Gastrocnemius medialis (tissue), 4 donors: ENCODE measurements around the gene RAB15. TPM values are rescaled to one million over a fixed set of nuclear protein-coding genes. Genes with fewer than 3 reads are reported as not detected.

ENCODE experiments used
- ATAC-seq, 2 donors: fragments of 150-250 bp; one replicate each; pipeline ENCODE4 v1.9.1; 2016
- DNase-seq, 2 donors: peaks; one replicate each; pipeline ENCODE4 v3.0.0-alpha.2; 2019
- H3K27ac ChIP-seq, 4 donors: fragments of 200-600 bp; sonication (generic); 1 replicate in 1 of 4; 2 replicates in 3 of 4; pipeline ENCODE4 v1.5.1; 2016 to 2018; ENCODE audit warnings: mild to moderate bottlenecking in 2 of 4, moderate library complexity in 1 of 4
- H3K27me3 ChIP-seq, 3 donors: fragments of 200-600 bp; sonication (generic) in 2 of 3; 1 replicate in 1 of 3; 2 replicates in 2 of 3; pipeline versions ENCODE4 v1.5.1 to v1.6.0; 2016 to 2019; ENCODE audit warnings: mild to moderate bottlenecking in 1 of 3, moderate library complexity in 1 of 3
- H3K36me3 ChIP-seq, 2 donors: fragments of 200-600 bp; sonication (generic) in 1 of 2; one replicate each; pipeline ENCODE4 v1.5.1; 2017 to 2018
- H3K4me1 ChIP-seq, 2 donors: fragments of 200-600 bp; sonication (generic) in 1 of 2; one replicate each; pipeline ENCODE4 v1.5.1; 2016 to 2017; ENCODE audit warnings: mild to moderate bottlenecking in 2 of 2
- H3K4me3 ChIP-seq, 4 donors: fragments of 200-600 bp; sonication (generic) in 3 of 4; 1 replicate in 1 of 4; 2 replicates in 3 of 4; pipeline ENCODE4 v1.5.1; 2016 to 2019; ENCODE audit warnings: mild to moderate bottlenecking in 2 of 4
- H3K9me3 ChIP-seq, 3 donors: fragments of 200-600 bp; sonication (generic) in 2 of 3; 1 replicate in 1 of 3; 2 replicates in 2 of 3; pipeline ENCODE4 v1.5.1; 2016 to 2019
- POLR2A ChIP-seq, 2 donors: fragments of 450-650 bp; IDR thresholded peaks; one replicate each; pipeline ENCODE4 v1.6.1; 2017; ENCODE audit warnings: antibody characterized with exemption in 2 of 2, mild to moderate bottlenecking in 2 of 2, moderate library complexity in 2 of 2
- in situ Hi-C, 4 donors: fragments of 200-750 bp; cut with MboI; loops; one replicate each; pipeline versions ENCODE4 v1.15.0 to v1.8.0; 2017; ENCODE audit warnings: low sequenced_read_pairs in 4 of 4
- intact Hi-C: fragments of 100-400 bp; cut with DNase I; formaldehyde crosslinking; loops from one replicate; pipeline ENCODE4 v1.15.1; 2023; ENCODE audit warnings: low total_unique reads
- total RNA-seq, 4 donors: library from RNA; depleted of rRNA; stranded (reverse); fragments of >200 nt; gene quantifications; one replicate each; pipeline versions ENCODE4 v1.1.0 to v1.2.3, GENCODE V29; 2016
- TF ChIP-seq, protein P1 (sequence below), 5 experiments: fragments of 450-650 bp in 3 of 5; fragments of 200-600 bp in 2 of 5; sonication (generic) in 2 of 5; IDR thresholded peaks in 4 of 5; conservative IDR thresholded peaks in 1 of 5; 1 replicate in 4 of 5; 2 replicates in 1 of 5; pipeline ENCODE4 v1.5.1; 2016 to 2019; ENCODE audit warnings: antibody characterized with exemption in 5 of 5, mild to moderate bottlenecking in 3 of 5, moderate library complexity in 3 of 5

The RAB15 gene
- total RNA-seq, 4 donors from 2014 or later: 0.51 to 7.3 (median 2.0) TPM

GRCh38 chr14:64987438-64987767 lies 15.3 kb upstream of the RAB15 start:
- no peak for DNase-seq
- no peaks in the 10 kb centered on the region for H3K36me3 ChIP-seq
- peaks cover 11 to 14% of the 10 kb centered on the region in 2 donors for H3K4me1 ChIP-seq
- intact Hi-C loops (loop anchor here (2.0 to 5.0 kb wide), 5 partner anchors 33 to 837 kb away; partner anchors contain the start of gene FUT8), in situ Hi-C loops (loop anchor here in 3 of 4 donors (10.0 to 25.0 kb wide), 5 partner anchors 73 to 850 kb away; partner anchors contain the start of genes CHURC1 (in 1 of the 3) and MAX (in 1 of the 3))
- no peak for ATAC-seq
- H3K9me3 ChIP-seq: no peaks in the 10 kb centered on the region
- H3K27ac ChIP-seq: peak overlapping the region; percentile 86 to 93 (median 92)
- H3K27me3 ChIP-seq: no peaks in the 10 kb centered on the region
- H3K4me3 ChIP-seq: peak overlapping the region; percentile 67 to 85 (median 74)
- TF ChIP-seq, protein P1, sequence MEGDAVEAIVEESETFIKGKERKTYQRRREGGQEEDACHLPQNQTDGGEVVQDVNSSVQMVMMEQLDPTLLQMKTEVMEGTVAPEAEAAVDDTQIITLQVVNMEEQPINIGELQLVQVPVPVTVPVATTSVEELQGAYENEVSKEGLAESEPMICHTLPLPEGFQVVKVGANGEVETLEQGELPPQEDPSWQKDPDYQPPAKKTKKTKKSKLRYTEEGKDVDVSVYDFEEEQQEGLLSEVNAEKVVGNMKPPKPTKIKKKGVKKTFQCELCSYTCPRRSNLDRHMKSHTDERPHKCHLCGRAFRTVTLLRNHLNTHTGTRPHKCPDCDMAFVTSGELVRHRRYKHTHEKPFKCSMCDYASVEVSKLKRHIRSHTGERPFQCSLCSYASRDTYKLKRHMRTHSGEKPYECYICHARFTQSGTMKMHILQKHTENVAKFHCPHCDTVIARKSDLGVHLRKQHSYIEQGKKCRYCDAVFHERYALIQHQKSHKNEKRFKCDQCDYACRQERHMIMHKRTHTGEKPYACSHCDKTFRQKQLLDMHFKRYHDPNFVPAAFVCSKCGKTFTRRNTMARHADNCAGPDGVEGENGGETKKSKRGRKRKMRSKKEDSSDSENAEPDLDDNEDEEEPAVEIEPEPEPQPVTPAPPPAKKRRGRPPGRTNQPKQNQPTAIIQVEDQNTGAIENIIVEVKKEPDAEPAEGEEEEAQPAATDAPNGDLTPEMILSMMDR (IDR thresholded peaks at IDR 0.05 in 4 of 5, conservative IDR thresholded peaks at IDR 0.05 in 1 of 5): no peak
- TF ChIP-seq POLR2A (IDR thresholded peaks at IDR 0.05): no peak

GRCh38 chr14:64986648-64987437 lies 14.7 kb upstream of the RAB15 start, which contains the start of gene FNTB:
Gene FNTB (plus strand): TSS chr14:64986895. CDS start chr14:64986954, 59 bp downstream.
- H3K4me1 ChIP-seq: peaks cover 11 to 14% of the 10 kb centered on the region in 2 donors
- no peaks in the 10 kb centered on the region for H3K36me3 ChIP-seq
- peak within 1 kb of the TSS; percentile 86 to 93 (median 92) for H3K27ac ChIP-seq
- H3K27me3 ChIP-seq: no peaks in the 10 kb centered on the region
- TF ChIP-seq POLR2A (IDR thresholded peaks at IDR 0.05): peak; percentile 72 to 75
- TF ChIP-seq, protein P1 (IDR thresholded peaks at IDR 0.05 in 4 of 5, conservative IDR thresholded peaks at IDR 0.05 in 1 of 5): peak; percentile 58 to 83 (median 74)
- intact Hi-C loops (loop anchor here (1.0 to 5.0 kb wide), 6 partner anchors 34 to 838 kb away; partner anchors contain the start of genes FUT8 and MAX), in situ Hi-C loops (loop anchor here in 3 of 4 donors (10.0 to 25.0 kb wide), 5 partner anchors 72 to 850 kb away; partner anchors contain the start of genes CHURC1 (in 1 of the 3) and MAX (in 1 of the 3))
- H3K4me3 ChIP-seq: peak within 1 kb of the TSS; percentile 67 to 85 (median 74)
- H3K9me3 ChIP-seq: no peaks in the 10 kb centered on the region
- DNase-seq (peak; percentile 94 to 95), ATAC-seq (peak; percentile 94)

- Histone ChIP-seq H3K9me3 (no peaks in the 10 kb centered on the region), H3K4me1 (peaks cover 4 to 14% of the 10 kb centered on the region in 2 donors), H3K27ac (no peak overlapping the region), H3K36me3 (no peaks in the 10 kb centered on the region), H3K4me3 (peak overlapping the region in 3 of 4 donors; percentile 11 to 25 (median 15)), H3K27me3 (no peaks in the 10 kb centered on the region)
- TF ChIP-seq, protein P1 (IDR thresholded peaks at IDR 0.05 in 4 of 5, conservative IDR thresholded peaks at IDR 0.05 in 1 of 5): peak; percentile 28 to 84 (median 69)
- TF ChIP-seq POLR2A (IDR thresholded peaks at IDR 0.05): no peak
- ATAC-seq: no peak
- DNase-seq: no peak
- in situ Hi-C loops (loop anchor here in 3 of 4 donors (10.0 to 25.0 kb wide), 5 partner anchors 69 to 854 kb away; partner anchors contain the start of genes CHURC1 (in 1 of the 3) and MAX (in 1 of the 3)), intact Hi-C loops (no loop called here)
Measured at GRCh38 chr14:64983439-64984310, 11.5 kb upstream of the RAB15 start.

- H3K36me3 ChIP-seq: no peaks in the 10 kb centered on the region
- H3K4me1 ChIP-seq: no peaks in the 10 kb centered on the region
- no peak overlapping the region for H3K4me3 ChIP-seq
- H3K27me3 ChIP-seq: no peaks in the 10 kb centered on the region
- DNase-seq (peak in 1 of 2 donors; percentile 44), ATAC-seq (peak; percentile 75 to 79)
- H3K9me3 ChIP-seq: no peaks in the 10 kb centered on the region
- in situ Hi-C loops: loop anchor here in 3 of 4 donors (10.0 to 25.0 kb wide), 5 partner anchors 65 to 858 kb away; partner anchors contain the start of genes CHURC1 (in 1 of the 3) and MAX (in 1 of the 3)
- peak overlapping the region in 3 of 4 donors; percentile 47 to 63 (median 57) for H3K27ac ChIP-seq
- intact Hi-C loops: no loop called here
- TF ChIP-seq POLR2A (IDR thresholded peaks at IDR 0.05): no peak
- TF ChIP-seq, protein P1 (IDR thresholded peaks at IDR 0.05 in 4 of 5, conservative IDR thresholded peaks at IDR 0.05 in 1 of 5): no peak
Measured at GRCh38 chr14:64979336-64980074, 7.4 kb upstream of the RAB15 start.
